Adipocyte (in vitro differentiated cells): Measurements from ENCODE around the gene TMEM236.

Experiments
- DNase-seq: peaks from one replicate; pipeline ENCODE4 v3.0.0-alpha.2; 2015; ENCODE audit warnings: low read depth
- H3K27me3 ChIP-seq: replicated peaks from 2 replicates; pipeline ENCODE4 v1.7.0; 2013; ENCODE audit warnings: mild to moderate bottlenecking, low read length, moderate library complexity; ENCODE audit not compliant: control insufficient read depth, insufficient read depth
- H3K36me3 ChIP-seq: 2 replicates; pipeline ENCODE4 v1.7.0; 2013; ENCODE audit warnings: low read length, mild to moderate bottlenecking, moderate library complexity; ENCODE audit not compliant: control insufficient read depth, insufficient read depth, severe bottlenecking
- H3K4me1 ChIP-seq: 2 replicates; pipeline ENCODE4 v1.7.0; 2013; ENCODE audit warnings: mild to moderate bottlenecking, low read length, moderate library complexity; ENCODE audit not compliant: control insufficient read depth, insufficient read depth
- H3K4me3 ChIP-seq: 2 replicates; pipeline ENCODE4 v1.7.0; 2013; ENCODE audit warnings: mild to moderate bottlenecking, low read length, moderate library complexity
- H3K9ac ChIP-seq: 2 replicates; pipeline ENCODE4 v1.7.0; 2013; ENCODE audit warnings: mild to moderate bottlenecking, low read length, moderate library complexity
- H3K9me3 ChIP-seq: 2 replicates; pipeline ENCODE4 v1.7.0; 2013; ENCODE audit warnings: mild to moderate bottlenecking, low read length, moderate library complexity; ENCODE audit not compliant: control insufficient read depth

Gene TMEM236

DNA sequence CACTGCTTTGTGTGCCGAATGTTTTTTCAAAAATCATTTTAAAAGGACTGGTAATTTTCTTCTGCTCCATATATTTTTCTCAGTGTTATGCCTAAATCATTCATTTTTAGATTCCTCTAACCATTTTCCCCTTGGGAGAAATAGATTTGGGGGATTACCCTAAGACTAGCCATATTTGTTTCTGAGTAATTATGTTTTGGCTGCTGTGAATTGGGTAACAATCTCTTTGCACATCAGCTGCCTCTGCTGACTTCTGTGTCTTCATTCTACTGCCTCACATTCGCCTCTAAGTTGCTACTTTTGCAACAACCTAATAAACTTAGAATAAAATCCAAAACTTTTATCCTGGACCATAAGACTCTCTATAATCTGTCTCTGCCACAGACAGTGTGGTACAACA, 38.6 kb downstream of the TMEM236 start:
- Histone ChIP-seq H3K4me1 (peaks cover 25% of the 10 kb centered on the region), H3K4me3 (no peak overlapping the region), H3K9ac (no peak overlapping the region), H3K36me3 (no peaks in the 10 kb centered on the region), H3K9me3 (no peaks in the 10 kb centered on the region), H3K27me3 (no peaks in the 10 kb centered on the region)
- no peak for DNase-seq

DNA sequence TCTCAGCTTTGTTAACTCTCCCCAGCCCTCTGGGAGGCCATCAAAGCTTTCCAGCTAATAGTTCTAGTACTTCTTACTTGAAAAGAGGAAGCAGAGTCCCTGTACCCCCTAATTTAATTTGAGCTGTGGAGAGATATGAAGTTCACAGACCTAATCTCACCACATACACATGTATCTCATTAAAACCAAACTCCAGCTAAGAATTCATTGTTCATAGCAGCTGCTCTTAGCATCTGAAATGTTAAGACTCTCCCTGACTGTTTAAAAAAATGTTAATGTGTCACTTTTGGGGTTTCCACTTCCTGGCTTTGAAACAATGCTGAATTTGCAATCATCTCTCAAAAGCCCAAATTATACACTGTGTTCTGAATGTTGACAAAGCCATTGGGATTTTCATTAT, 41.0 kb downstream of the TMEM236 start:
- Histone ChIP-seq H3K27me3 (no peaks in the 10 kb centered on the region), H3K9ac (no peak overlapping the region), H3K4me1 (peaks cover 10% of the 10 kb centered on the region), H3K9me3 (no peaks in the 10 kb centered on the region), H3K36me3 (no peaks in the 10 kb centered on the region), H3K4me3 (no peak overlapping the region)
- no peak for DNase-seq

DNA sequence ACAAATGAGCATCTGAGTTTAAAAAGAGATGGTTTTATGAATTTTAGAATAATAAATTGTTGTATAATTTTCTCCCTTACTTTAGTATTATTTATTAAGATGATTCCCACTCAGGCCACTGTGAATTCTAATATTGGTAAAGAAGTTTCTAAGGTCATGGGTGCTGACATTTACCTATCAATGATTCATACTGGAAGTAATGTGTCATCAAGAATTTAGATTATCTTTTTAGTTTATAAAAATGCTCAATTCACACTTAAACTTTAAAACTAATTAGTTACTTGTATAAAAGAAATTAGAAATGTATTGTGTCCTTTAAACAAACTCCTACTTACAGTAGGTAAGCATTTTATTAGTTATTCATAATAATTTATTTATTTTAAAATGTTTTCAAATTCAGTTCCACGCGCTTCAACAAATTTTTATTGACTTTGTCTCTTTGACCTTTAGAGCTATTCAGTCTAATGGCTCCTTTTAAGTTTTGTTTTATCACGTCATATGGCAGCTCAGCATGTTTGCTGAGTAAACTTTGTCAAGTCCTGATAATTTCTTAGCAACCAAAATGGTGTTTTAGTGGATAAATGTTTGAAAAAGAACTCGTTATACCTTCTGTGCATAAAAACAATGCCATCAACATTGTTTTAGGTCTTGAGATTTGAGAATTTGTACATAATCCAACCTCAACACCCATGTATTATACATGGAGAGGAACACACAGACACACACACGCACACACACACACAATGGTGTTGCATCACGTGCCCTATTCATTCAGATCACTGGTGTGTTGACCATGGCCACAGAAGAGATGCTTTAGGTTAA, 42.0 kb downstream of the TMEM236 start:
- peaks cover 10% of the 10 kb centered on the region for H3K4me1 ChIP-seq
- no peaks in the 10 kb centered on the region for H3K9me3 ChIP-seq
- H3K36me3 ChIP-seq = no peaks in the 10 kb centered on the region
- H3K9ac ChIP-seq = no peak overlapping the region
- H3K4me3 ChIP-seq = no peak overlapping the region
- DNase-seq = no peak
- no peaks in the 10 kb centered on the region for H3K27me3 ChIP-seq

DNA sequence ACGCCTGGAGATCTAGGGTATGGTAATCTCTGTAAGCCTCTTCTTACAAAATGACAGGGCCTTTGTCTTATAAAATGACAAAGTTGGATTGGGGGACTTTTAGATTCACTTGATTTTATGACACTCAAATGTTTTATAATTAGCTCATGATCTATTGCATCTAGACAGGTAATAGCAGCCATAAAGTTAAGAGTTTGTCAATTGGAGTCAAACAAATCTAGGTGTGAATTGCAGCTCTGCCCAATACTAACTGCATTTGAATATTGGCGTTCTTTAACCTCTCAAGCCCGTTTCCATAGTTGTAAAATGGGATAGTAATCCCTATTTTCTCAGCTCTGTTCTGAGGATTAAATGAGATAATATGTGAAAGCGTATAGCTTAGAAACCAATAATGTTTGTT, 43.1 kb downstream of the TMEM236 start:
- H3K4me3 ChIP-seq = no peak overlapping the region
- H3K27me3 ChIP-seq = no peaks in the 10 kb centered on the region
- H3K4me1 ChIP-seq = peaks cover 10% of the 10 kb centered on the region
- no peaks in the 10 kb centered on the region for H3K9me3 ChIP-seq
- no peak overlapping the region for H3K9ac ChIP-seq
- DNase-seq = no peak
- no peaks in the 10 kb centered on the region for H3K36me3 ChIP-seq

DNA sequence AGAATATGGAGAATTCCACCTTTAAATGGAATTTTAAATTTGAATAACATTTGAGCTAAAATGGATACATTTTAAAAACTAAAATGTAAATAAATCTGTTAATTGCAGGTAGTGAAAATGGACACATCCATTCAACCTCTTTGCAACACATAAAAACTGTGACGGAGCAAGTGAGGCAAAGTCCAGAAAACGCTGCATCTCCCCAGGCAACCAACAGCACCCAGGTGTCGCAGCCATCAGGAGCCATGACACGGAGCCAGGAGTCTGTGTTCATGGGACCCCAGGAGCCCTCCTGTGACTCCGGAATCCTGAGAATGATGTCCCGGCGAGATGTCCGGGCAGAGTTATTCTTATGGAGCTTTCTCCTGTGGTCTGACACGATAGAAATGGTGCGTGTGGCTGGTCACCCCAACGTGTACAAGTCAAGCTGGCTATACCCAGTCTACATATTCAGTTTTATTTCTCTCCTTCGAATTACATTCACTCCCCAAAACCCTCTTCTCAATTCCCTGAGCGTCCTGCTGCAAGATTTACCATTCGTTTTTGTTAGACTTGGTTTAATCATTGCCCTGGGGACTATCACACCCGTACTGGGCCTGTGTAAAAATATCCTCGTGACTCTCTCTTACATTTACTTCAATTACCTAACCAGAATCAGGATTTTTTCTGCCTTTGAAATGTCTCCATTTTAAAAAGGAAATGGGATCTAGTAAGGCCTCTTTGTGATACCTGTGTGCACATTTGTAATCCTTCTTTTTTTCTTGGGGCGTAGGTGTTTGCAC, 44.0 kb downstream of the TMEM236 start:
- DNase-seq = no peak
- no peaks in the 10 kb centered on the region for H3K9me3 ChIP-seq
- H3K27me3 ChIP-seq = no peaks in the 10 kb centered on the region
- no peaks in the 10 kb centered on the region for H3K36me3 ChIP-seq
- H3K4me1 ChIP-seq = peaks cover under 1% of the 10 kb centered on the region
- H3K9ac ChIP-seq = no peak overlapping the region
- H3K4me3 ChIP-seq = no peak overlapping the region

DNA sequence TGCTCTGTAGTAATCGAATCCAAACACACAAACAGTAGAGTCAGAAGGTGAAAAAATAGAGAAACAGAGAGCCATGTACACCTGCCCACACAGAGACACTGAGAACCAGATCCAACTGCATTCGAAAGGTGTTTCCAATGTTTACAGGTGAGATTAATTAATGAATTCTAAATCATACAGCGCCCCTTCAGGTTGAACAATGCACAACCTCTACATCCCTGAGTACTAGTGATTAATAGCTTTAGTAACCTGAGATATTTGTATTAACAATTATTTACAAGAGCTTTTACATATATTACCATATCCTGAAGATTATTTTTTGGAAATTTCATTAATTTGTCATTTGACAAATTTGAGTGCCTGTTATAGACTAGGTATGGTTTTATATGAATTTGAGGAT, 49.5 kb downstream of the TMEM236 start:
- Histone ChIP-seq H3K27me3 (no peaks in the 10 kb centered on the region), H3K9me3 (peaks cover 5% of the 10 kb centered on the region), H3K9ac (no peak overlapping the region), H3K36me3 (no peaks in the 10 kb centered on the region), H3K4me1 (peaks cover 3% of the 10 kb centered on the region), H3K4me3 (no peak overlapping the region)
- no peak for DNase-seq

DNA sequence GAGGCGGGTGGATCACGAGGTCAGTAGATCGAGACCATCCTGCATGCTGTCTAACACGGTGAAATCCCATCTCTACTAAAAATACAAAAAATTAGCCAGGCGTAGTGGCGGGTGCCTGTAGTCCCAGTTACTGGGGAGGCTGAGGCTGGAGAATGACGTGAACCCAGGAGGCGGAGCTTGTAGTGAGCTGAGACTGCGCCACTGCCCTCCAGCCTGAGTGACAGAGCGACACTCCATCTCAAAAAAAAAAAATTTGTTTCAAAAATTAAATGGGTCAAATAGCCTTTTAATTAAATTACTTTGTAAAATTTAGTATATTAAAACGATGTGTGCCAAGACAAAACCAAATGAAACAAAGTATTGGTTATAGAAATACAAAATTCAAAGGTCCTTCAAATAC, 50.3 kb downstream of the TMEM236 start:
- Histone ChIP-seq H3K27me3 (no peaks in the 10 kb centered on the region), H3K36me3 (no peaks in the 10 kb centered on the region), H3K4me3 (no peak overlapping the region), H3K9me3 (peaks cover 5% of the 10 kb centered on the region), H3K9ac (no peak overlapping the region), H3K4me1 (peaks cover 3% of the 10 kb centered on the region)
- DNase-seq = no peak

DNA sequence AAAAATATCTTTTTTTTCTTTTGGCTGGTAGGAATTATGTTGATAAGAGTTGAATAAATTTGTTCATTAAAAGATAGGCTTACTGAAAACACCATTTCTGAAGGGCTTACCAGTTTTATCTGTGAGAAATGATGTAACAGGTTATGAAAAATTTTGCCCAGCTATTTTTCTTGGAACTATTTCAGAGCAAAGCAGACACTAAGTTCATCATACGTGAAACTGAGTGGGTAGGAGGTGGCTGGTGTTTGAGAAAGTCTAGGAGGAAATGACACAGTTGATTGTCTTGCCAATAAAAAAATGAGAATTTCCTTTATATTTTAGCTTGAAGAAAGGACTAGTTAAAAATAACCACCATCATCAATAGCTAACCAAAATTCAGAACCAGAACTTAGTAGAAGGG, 51.0 kb downstream of the TMEM236 start:
- Histone ChIP-seq H3K36me3 (no peaks in the 10 kb centered on the region), H3K4me3 (no peak overlapping the region), H3K9me3 (peaks cover 5% of the 10 kb centered on the region), H3K27me3 (no peaks in the 10 kb centered on the region), H3K9ac (no peak overlapping the region), H3K4me1 (peaks cover 3% of the 10 kb centered on the region)
- DNase-seq = no peak

DNA sequence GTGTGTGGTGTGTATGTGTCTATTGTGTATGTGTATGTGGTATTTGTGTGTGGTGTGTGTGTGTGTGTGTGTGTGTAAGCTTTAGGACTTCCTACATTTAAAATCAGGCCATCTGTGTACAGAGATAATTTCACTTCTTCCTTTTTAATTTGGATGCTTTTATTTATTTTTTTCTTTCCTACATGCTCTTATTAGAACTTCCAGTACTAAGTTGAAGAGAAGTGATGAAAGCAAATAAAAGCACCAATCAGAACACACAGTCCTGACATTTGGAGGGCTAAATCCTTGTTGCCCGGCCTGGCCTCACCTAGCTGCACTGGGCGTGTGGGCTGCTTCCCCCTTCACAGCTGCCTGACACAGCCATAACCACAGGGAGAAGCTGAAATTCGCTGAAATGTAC, 53.3 kb downstream of the TMEM236 start:
- no peak for DNase-seq
- Histone ChIP-seq H3K9ac (no peak overlapping the region), H3K27me3 (peaks cover 4% of the 10 kb centered on the region), H3K4me3 (no peak overlapping the region), H3K36me3 (no peaks in the 10 kb centered on the region), H3K9me3 (peaks cover 5% of the 10 kb centered on the region), H3K4me1 (peaks cover 3% of the 10 kb centered on the region)

DNA sequence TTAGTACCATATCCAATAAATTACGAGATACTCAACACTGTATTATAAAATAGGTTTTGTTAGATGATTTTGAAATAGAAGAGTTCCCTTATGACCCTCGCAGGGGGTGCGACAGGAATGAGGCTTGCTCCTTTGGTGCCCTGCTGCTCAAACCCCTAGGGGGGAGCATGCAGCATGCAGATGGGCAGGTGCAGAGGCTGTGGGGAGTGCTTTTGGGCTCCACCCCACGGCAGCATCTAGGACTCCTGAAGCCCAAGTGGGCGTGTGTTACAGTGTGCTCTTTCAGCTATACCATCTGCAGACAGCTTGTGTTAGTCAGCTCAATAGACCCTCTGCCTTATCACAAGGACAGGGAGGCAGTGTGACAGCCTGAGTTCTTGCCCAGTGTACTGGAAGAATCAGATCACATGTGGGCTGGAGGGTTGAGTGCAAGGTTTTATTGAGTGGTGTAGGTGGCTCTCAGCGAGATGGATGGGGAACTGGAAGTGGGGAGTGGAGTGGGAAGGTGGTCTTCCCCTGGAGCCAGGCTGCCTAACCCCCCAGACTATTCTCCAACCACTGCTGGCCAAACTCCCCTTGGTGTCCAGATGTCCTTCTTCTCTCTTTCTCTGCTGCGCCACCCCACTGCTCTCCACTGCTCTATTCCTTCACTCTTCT, 54.0 kb downstream of the TMEM236 start:
- H3K4me3 ChIP-seq = no peak overlapping the region
- H3K9me3 ChIP-seq = peaks cover 5% of the 10 kb centered on the region
- DNase-seq = no peak
- H3K27me3 ChIP-seq = peaks cover 4% of the 10 kb centered on the region
- no peak overlapping the region for H3K9ac ChIP-seq
- H3K36me3 ChIP-seq = no peaks in the 10 kb centered on the region
- H3K4me1 ChIP-seq = peaks cover 9% of the 10 kb centered on the region
